ENCODE data around the gene CRYGD.

CRYGD gene

GRCh38 chr2:208074610-208075356 is 49.5 kb downstream of the CRYGD start:
- Histone ChIP-seq H3K4me3 (ENCODE audit: low read depth in 1 of 2, low read length in 2 of 2) (no peak overlapping the region), H3K27ac (ENCODE audit: low read length) (no peak overlapping the region), H3K4me1 (ENCODE audit: control insufficient read depth in 1 of 2, insufficient read depth in 2 of 2, low read length in 2 of 2) (no peaks in the 10 kb centered on the region), H3K9me3 (ENCODE audit: control insufficient read depth in 1 of 2, low read length in 2 of 2) (peaks cover 0 to 2% of the 10 kb centered on the region in 2 donors), H3K27me3 (ENCODE audit: low read depth, low read length) (no peaks in the 10 kb centered on the region), H3K36me3 (ENCODE audit: control insufficient read depth in 1 of 2, insufficient read depth in 2 of 2, low read length in 2 of 2) (no peaks in the 10 kb centered on the region)

DNA sequence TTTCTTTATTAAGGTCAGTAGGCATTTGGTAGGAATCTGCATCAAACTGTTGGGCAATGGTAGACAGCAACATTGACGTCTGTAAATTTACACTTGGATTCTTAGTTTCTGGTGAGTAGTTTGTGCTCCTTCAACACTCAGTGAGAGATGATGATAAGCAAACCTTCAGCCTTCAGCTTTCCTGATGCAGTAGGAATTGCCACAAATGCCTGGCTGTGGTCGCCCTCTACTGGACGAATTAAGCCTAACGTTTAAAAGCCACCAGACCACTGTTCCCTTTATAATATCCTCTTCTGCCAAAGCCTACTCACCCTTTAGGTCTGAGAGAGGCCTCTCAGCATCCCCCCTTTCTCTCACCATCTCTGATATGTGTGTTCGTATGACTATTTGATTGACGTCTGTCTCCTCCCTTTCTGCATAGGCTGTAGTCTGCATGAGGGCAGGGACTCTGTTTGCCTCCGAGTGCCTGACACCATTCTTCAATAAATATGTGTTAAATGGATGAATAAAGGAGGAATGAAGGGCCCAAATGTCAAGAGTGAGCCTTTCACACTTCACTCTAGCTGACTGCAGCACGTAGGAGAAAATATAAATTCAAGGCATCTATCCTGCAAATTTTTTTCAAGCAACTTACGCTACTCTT is 52.0 kb downstream of the CRYGD start:
- H3K9me3 ChIP-seq (ENCODE audit: control insufficient read depth in 1 of 2, low read length in 2 of 2) = no peaks in the 10 kb centered on the region
- H3K27me3 ChIP-seq (ENCODE audit: low read depth, low read length) = no peaks in the 10 kb centered on the region
- H3K4me1 ChIP-seq (ENCODE audit: control insufficient read depth in 1 of 2, insufficient read depth in 2 of 2, low read length in 2 of 2) = no peaks in the 10 kb centered on the region
- no peak overlapping the region for H3K27ac ChIP-seq (ENCODE audit: low read length)
- no peaks in the 10 kb centered on the region for H3K36me3 ChIP-seq (ENCODE audit: control insufficient read depth in 1 of 2, insufficient read depth in 2 of 2, low read length in 2 of 2)
- H3K4me3 ChIP-seq (ENCODE audit: low read depth in 1 of 2, low read length in 2 of 2) = no peak overlapping the region

Measured in muscle layer of duodenum (tissue), 2 donors.